CD4-positive, alpha-beta T cell (primary cell): Measurements from ENCODE around the gene SF3A2. TPM values are rescaled to one million over a fixed set of nuclear protein-coding genes. Genes with fewer than 3 reads are reported as not detected.

Experiments
- ATAC-seq: fragments of 200-7000 bp; cut with Tn5 transposase; one replicate; pipeline ENCODE4 v1.10.0; 2022; ENCODE audit warnings: mild to moderate bottlenecking; ENCODE audit not compliant: poor library complexity
- CTCF ChIA-PET: fragments of 350-600 bp; sonication (Branson Sonifier 250); formaldehyde crosslinking; loops from one replicate; lab custom pipeline; 2021; ENCODE audit warnings: antibody characterized with exemption, inconsistent platforms; lab: Charles Lee
- POLR2A ChIA-PET: fragments of 350-600 bp; sonication (Branson Sonifier 250); formaldehyde crosslinking; loops from one replicate; lab custom pipeline; 2021; ENCODE audit warnings: antibody characterized with exemption, inconsistent platforms; lab: Charles Lee
- DNase-seq, 14 experiments: peaks; one replicate each; pipeline ENCODE4 v3.0.0-alpha.2; 2013 to 2020; ENCODE audit warnings: mixed read lengths in 2 of 14
- H3K27ac ChIP-seq, 2 donors: one replicate each; pipeline versions ENCODE4 v1.5.1 to v1.7.0; 2013; ENCODE audit warnings: low read length in 2 of 2, low read depth in 1 of 2, mild to moderate bottlenecking in 1 of 2
- H3K27me3 ChIP-seq, 2 experiments: 1 replicate in 1 of 2; 2 replicates in 1 of 2; pipeline versions ENCODE4 v1.6.1 to v1.7.0; 2013; ENCODE audit warnings: low read length in 2 of 2, control low read depth in 1 of 2, mild to moderate bottlenecking in 1 of 2, moderate library complexity in 1 of 2; ENCODE audit not compliant: insufficient read depth in 2 of 2, control insufficient read depth in 1 of 2
- H3K36me3 ChIP-seq: one replicate; pipeline ENCODE4 v1.6.1; 2013; ENCODE audit warnings: low read length, control low read depth; ENCODE audit not compliant: insufficient read depth
- H3K4me1 ChIP-seq: one replicate; pipeline ENCODE4 v1.6.1; 2013; ENCODE audit warnings: low read length, control low read depth; ENCODE audit not compliant: insufficient read depth
- H3K4me3 ChIP-seq: one replicate; pipeline ENCODE4 v1.5.1; 2013; ENCODE audit warnings: mild to moderate bottlenecking, low read length, moderate library complexity
- H3K9me3 ChIP-seq, 2 experiments: 1 replicate in 1 of 2; 2 replicates in 1 of 2; pipeline versions ENCODE4 v1.6.1 to v1.7.0; 2013; ENCODE audit warnings: low read length in 2 of 2, mild to moderate bottlenecking in 2 of 2, control low read depth in 1 of 2, moderate library complexity in 1 of 2; ENCODE audit not compliant: control insufficient read depth in 1 of 2, insufficient read depth in 1 of 2
- H3K27ac Mint-ChIP-seq: one replicate; pipeline ENCODE4 v1.8.0; 2020; ENCODE audit warnings: mixed read lengths
- H3K27me3 Mint-ChIP-seq: one replicate; pipeline ENCODE4 v1.8.0; 2021; ENCODE audit warnings: mixed read lengths
- H3K36me3 Mint-ChIP-seq: one replicate; pipeline ENCODE4 v1.8.0; 2021; ENCODE audit warnings: low read depth, mixed read lengths
- H3K4me1 Mint-ChIP-seq: one replicate; pipeline ENCODE4 v1.8.0; 2021; ENCODE audit warnings: low read depth, mixed read lengths
- H3K4me3 Mint-ChIP-seq: one replicate; pipeline ENCODE4 v1.8.0; 2020; ENCODE audit warnings: mild to moderate bottlenecking, mixed read lengths
- H3K9me3 Mint-ChIP-seq: one replicate; pipeline ENCODE4 v1.8.0; 2020; ENCODE audit warnings: mixed read lengths
- intact Hi-C, 2 experiments: fragments of 100-400 bp; cut with DNase I in 1 of 2; cut with micrococcal nuclease in 1 of 2; formaldehyde crosslinking; loops; one replicate each; pipeline versions ENCODE4 v1.15.1 to v1.9.0; 2023 to 2025; cut with DNase I, micrococcal nuclease
- total RNA-seq, 174 experiments: library from RNA in 2 of 174; stranded (reverse) in 2 of 174; gene quantifications; one replicate each; pipeline ENCODE4 v1.2.3 and lab custom pipeline; 2021 to 2026
- TF ChIP-seq, protein P1 (sequence below): fragments of 200-600 bp; IDR thresholded peaks from one replicate; pipeline ENCODE4 v1.8.0; 2022; ENCODE audit warnings: antibody characterized with exemption, mild to moderate bottlenecking

The SF3A2 gene
- total RNA-seq, 2 experiments from 2014 or later = 186 to 194 TPM

DNA sequence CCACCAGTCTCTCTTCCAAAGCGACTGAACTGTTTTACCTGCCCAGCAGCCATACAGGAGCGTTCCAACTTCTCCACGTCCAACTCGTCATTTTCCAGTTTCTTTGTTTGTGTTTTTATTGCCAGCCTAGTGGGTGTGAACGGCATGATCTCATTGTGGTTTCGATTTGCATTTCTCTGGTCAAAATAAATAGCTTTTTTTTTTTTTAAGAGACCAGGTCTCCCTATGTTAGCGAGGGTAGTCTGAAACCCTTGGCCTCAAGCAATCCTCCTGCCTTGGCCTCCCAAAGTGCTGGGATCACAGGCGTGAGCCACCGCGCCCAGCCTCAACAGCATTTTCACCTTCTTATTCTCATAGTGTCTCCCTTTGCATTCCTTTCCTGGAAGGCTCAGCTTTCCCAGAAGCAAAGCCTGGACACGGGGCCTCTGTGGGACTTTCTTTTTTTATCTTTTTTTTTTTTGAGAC, 23.7 kb downstream of the SF3A2 start:
- no peaks in the 10 kb centered on the region for H3K27me3 ChIP-seq
- no peaks in the 10 kb centered on the region for H3K9me3 Mint-ChIP-seq
- H3K27me3 Mint-ChIP-seq = no peaks in the 10 kb centered on the region
- no peaks in the 10 kb centered on the region for H3K36me3 Mint-ChIP-seq
- TF ChIP-seq, protein P1, sequence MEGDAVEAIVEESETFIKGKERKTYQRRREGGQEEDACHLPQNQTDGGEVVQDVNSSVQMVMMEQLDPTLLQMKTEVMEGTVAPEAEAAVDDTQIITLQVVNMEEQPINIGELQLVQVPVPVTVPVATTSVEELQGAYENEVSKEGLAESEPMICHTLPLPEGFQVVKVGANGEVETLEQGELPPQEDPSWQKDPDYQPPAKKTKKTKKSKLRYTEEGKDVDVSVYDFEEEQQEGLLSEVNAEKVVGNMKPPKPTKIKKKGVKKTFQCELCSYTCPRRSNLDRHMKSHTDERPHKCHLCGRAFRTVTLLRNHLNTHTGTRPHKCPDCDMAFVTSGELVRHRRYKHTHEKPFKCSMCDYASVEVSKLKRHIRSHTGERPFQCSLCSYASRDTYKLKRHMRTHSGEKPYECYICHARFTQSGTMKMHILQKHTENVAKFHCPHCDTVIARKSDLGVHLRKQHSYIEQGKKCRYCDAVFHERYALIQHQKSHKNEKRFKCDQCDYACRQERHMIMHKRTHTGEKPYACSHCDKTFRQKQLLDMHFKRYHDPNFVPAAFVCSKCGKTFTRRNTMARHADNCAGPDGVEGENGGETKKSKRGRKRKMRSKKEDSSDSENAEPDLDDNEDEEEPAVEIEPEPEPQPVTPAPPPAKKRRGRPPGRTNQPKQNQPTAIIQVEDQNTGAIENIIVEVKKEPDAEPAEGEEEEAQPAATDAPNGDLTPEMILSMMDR = no peak
- H3K36me3 ChIP-seq = no peaks in the 10 kb centered on the region
- H3K4me3 ChIP-seq = no peak overlapping the region
- POLR2A ChIA-PET = interaction anchor here (1.3 to 11.6 kb wide), 4 partner anchors 11 to 29 kb away, joined by 6 to 195 read pairs (median 26); no protein-coding TSS in a partner anchor
- no peak for ATAC-seq
- peak overlapping the region; percentile 35 for H3K4me3 Mint-ChIP-seq
- peak in 2 of 14 experiments; percentile 59 to 63 for DNase-seq
- intact Hi-C loops = loop anchor here in 1 of 2 experiments (10.0 kb wide), 1 partner anchor 856 kb away; the partner anchor contains the start of genes DAZAP1 and GAMT
- H3K9me3 ChIP-seq = no peaks in the 10 kb centered on the region
- peaks cover 29% of the 10 kb centered on the region for H3K4me1 Mint-ChIP-seq
- peak overlapping the region; percentile 98 for H3K27ac Mint-ChIP-seq
- H3K4me1 ChIP-seq = peaks cover 59% of the 10 kb centered on the region
- CTCF ChIA-PET = interaction anchor here (1.0 to 1.6 kb wide), 4 partner anchors 9 to 25 kb away, joined by 3 to 6 read pairs (median 4); partner anchors contain the start of gene PLEKHJ1
- H3K27ac ChIP-seq = no peak overlapping the region

DNA sequence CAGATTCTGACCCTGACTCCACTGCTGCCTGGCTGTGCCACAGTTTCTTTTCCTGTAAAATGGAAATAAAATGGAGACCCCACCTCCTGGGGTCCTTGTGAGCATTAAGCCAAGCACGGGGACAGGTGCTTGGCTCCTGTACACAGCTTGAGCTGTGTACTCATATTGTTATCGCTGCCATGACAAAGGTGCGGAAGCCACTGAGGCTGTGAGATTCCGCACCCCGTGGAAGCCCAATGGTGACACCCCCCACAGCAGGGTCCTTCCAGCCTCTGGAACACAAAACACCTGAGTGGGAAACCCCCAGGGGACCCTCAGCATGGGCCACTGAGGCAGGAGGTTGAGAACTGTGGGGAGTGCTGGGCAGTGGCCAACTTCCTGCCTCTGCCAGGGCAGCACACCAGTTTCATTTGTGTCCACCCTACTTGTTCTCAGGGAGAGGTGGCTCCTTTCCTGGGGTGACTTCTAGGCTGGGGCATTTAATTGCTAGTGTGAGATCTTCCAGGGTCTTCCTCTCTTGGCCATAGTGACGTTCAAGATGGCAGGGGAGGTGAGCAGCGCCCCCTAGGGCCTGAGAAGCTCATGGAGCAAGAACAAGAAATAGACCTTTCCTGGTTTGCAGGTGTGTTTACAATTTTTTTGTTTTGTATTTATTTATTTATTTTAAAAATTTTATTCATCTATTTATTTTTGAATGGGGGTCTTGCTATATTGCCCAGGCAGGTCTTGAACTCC, 25.0 kb downstream of the SF3A2 start:
- Mint-ChIP-seq H3K9me3 (no peaks in the 10 kb centered on the region), H3K4me3 (no peak overlapping the region), H3K4me1 (peaks cover 33% of the 10 kb centered on the region), H3K27me3 (no peaks in the 10 kb centered on the region), H3K27ac (peak overlapping the region; percentile 76), H3K36me3 (no peaks in the 10 kb centered on the region)
- H3K9me3 ChIP-seq = no peaks in the 10 kb centered on the region
- no peak overlapping the region for H3K27ac ChIP-seq
- no peaks in the 10 kb centered on the region for H3K27me3 ChIP-seq
- DNase-seq (peak in 8 of 14 experiments; percentile 52 to 78 (median 68)), ATAC-seq (no peak)
- CTCF ChIA-PET = interaction anchor here (0.6 to 1.5 kb wide), 7 partner anchors 9 to 106 kb away, joined by 3 to 11 read pairs (median 4); no protein-coding TSS in a partner anchor
- no peak overlapping the region for H3K4me3 ChIP-seq
- POLR2A ChIA-PET = interaction anchor here (1.3 to 11.6 kb wide), 4 partner anchors 9 to 28 kb away, joined by 6 to 195 read pairs (median 8); no protein-coding TSS in a partner anchor
- no peaks in the 10 kb centered on the region for H3K36me3 ChIP-seq
- intact Hi-C loops = loop anchor here in 1 of 2 experiments (10.0 kb wide), 1 partner anchor 857 kb away; the partner anchor contains the start of genes DAZAP1 and GAMT
- H3K4me1 ChIP-seq = peaks cover 57% of the 10 kb centered on the region
- TF ChIP-seq, protein P1 = peak; percentile 59

DNA sequence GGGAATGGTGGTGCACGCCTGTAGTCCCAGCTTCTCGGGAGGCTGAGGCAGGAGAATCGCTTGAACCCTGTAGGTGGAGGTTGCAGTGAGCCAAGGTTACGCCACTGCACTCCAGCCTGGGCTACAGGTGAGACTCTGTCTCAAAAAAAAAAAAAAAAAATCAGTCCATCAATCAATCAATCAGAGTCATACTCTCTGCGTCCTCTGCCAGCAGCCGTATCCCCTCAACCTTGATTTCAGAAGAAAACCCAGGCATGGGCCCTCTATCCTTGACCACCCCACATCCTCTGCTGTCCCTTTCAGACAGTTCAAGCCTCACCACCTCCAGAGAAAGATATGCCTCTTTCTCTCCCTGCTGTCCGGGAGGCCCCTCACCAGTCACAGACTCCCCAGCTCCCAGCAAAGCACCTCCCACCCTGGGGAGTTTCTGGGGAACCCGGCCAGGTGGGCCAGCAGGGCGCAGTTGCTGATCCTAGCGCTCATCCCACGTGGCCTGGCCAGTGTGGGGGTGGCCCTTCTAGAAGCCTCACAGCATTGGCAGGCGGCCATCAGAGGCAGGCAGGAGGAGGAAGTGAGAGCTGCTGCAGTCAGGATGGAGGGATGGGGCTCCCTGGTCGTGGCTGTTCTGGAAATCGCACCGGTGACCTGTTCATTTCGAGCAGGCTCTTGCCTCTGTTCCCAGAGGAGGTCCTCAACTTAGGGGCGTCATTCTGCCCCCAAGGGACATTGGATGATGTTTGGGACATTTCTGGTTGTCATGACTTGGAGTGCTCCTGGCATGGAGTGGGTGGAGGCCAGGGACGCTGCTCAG, 29.8 kb downstream of the SF3A2 start:
- H3K36me3 Mint-ChIP-seq = peaks cover 19% of the 10 kb centered on the region
- Histone ChIP-seq H3K9me3 (no peaks in the 10 kb centered on the region), H3K4me1 (peaks cover 28% of the 10 kb centered on the region), H3K36me3 (peaks cover 2% of the 10 kb centered on the region), H3K4me3 (no peak overlapping the region), H3K27me3 (no peaks in the 10 kb centered on the region), H3K27ac (no peak overlapping the region)
- ChIA-PET CTCF (no interaction called here), POLR2A (interaction anchor here (1.1 to 11.5 kb wide), 2 partner anchors 10 to 26 kb away, joined by 4 to 195 read pairs; partner anchors contain the start of gene JSRP1)
- peaks cover 12% of the 10 kb centered on the region for H3K4me1 Mint-ChIP-seq
- TF ChIP-seq, protein P1 = no peak
- DNase-seq (peak in 6 of 14 experiments; percentile 30 to 72 (median 52)), ATAC-seq (no peak)
- intact Hi-C loops = loop anchor here in 1 of 2 experiments (10.0 kb wide), 1 partner anchor 862 kb away; the partner anchor contains the start of genes DAZAP1 and GAMT
- no peaks in the 10 kb centered on the region for H3K9me3 Mint-ChIP-seq
- no peaks in the 10 kb centered on the region for H3K27me3 Mint-ChIP-seq
- peak overlapping the region; percentile 39 for H3K27ac Mint-ChIP-seq
- peak overlapping the region; percentile 38 for H3K4me3 Mint-ChIP-seq
